ENCODE data around the gene SSUH2. TPM values are rescaled to one million over a fixed set of nuclear protein-coding genes. Genes with fewer than 3 reads are reported as not detected.

Gene SSUH2
- total RNA-seq, 2 experiments from 2014 or later: 0.16 TPM; not detected in 1

GRCh38 chr3:8652324-8652987, 7.9 kb upstream of the SSUH2 start:
- Histone ChIP-seq H3K4me3 (ENCODE audit: low read depth, low read length, poor library complexity, severe bottlenecking) (no peak overlapping the region), H3K36me3 (ENCODE audit: insufficient read depth, low read length) (no peaks in the 10 kb centered on the region), H3K4me1 (ENCODE audit: insufficient read depth, low read length, poor library complexity, severe bottlenecking) (peaks cover 4% of the 10 kb centered on the region), H3K27ac (ENCODE audit: low read depth, low read length, poor library complexity, severe bottlenecking) (no peak overlapping the region), H3K9me3 (ENCODE audit: low read length) (no peaks in the 10 kb centered on the region), H2AFZ (ENCODE audit: low read length) (no peak overlapping the region), H3K9me2 (ENCODE audit: insufficient read depth, low read length) (no peaks in the 10 kb centered on the region), H3K79me2 (ENCODE audit: insufficient read depth, low read depth, low read length) (no peaks in the 10 kb centered on the region), H4K20me1 (ENCODE audit: insufficient read depth, low read length) (no peaks in the 10 kb centered on the region), H3K4me2 (ENCODE audit: low read length) (no peak overlapping the region)
- TF ChIP-seq EZH2phosphoT487 (IDR thresholded peaks at IDR 0.05; ENCODE audit: borderline replicate concordance, low read depth, low read length): no peak
- TF ChIP-seq CTCF (conservative IDR thresholded peaks at IDR 0.05; ENCODE audit: low read length): no peak
- no peak for DNase-seq (ENCODE audit: low spot score)
- ChIA-PET POLR2A (no interaction called here), CTCF (ENCODE audit: unreplicated experiment) (no interaction called here)
- BruUV-seq (replicated peaks): no TSS peak
- intact Hi-C loops (cut with micrococcal nuclease; ENCODE audit: unreplicated experiment): no loop called here

- no peak overlapping the region for H3K4me3 ChIP-seq (ENCODE audit: low read depth, low read length, poor library complexity, severe bottlenecking)
- BruUV-seq (replicated peaks): no TSS peak
- intact Hi-C loops (cut with micrococcal nuclease; ENCODE audit: unreplicated experiment): no loop called here
- H3K27ac ChIP-seq (ENCODE audit: low read depth, low read length, poor library complexity, severe bottlenecking): no peak overlapping the region
- no peak for DNase-seq (ENCODE audit: low spot score)
- H3K4me2 ChIP-seq (ENCODE audit: low read length): no peak overlapping the region
- no peaks in the 10 kb centered on the region for H3K4me1 ChIP-seq (ENCODE audit: insufficient read depth, low read length, poor library complexity, severe bottlenecking)
- no peaks in the 10 kb centered on the region for H3K79me2 ChIP-seq (ENCODE audit: insufficient read depth, low read depth, low read length)
- no peaks in the 10 kb centered on the region for H3K9me2 ChIP-seq (ENCODE audit: insufficient read depth, low read length)
- no peaks in the 10 kb centered on the region for H3K36me3 ChIP-seq (ENCODE audit: insufficient read depth, low read length)
- CTCF ChIA-PET (ENCODE audit: unreplicated experiment): no interaction called here
- H3K9me3 ChIP-seq (ENCODE audit: low read length): no peaks in the 10 kb centered on the region
- no peaks in the 10 kb centered on the region for H4K20me1 ChIP-seq (ENCODE audit: insufficient read depth, low read length)
- TF ChIP-seq EZH2phosphoT487 (IDR thresholded peaks at IDR 0.05; ENCODE audit: borderline replicate concordance, low read depth, low read length) (no peak), CTCF (conservative IDR thresholded peaks at IDR 0.05; ENCODE audit: low read length) (no peak)
- POLR2A ChIA-PET: no interaction called here
- no peak overlapping the region for H2AFZ ChIP-seq (ENCODE audit: low read length)
Measured at GRCh38 chr3:8651418-8652323, 7.1 kb upstream of the SSUH2 start.

Data from OCI-LY7 (cell line).